ENCODE data around the gene RAB12. TPM values are rescaled to one million over a fixed set of nuclear protein-coding genes. Genes with fewer than 3 reads are reported as not detected.
"Not testable (repeated sequence)": the region's sequence is repeated elsewhere in the genome, so short reads cannot be mapped to it uniquely, and the experiment has no call there.

RAB12 gene
- total RNA-seq, 6 donors from 2014 or later = 24.1 to 88.6 (median 44.1) TPM

DNA sequence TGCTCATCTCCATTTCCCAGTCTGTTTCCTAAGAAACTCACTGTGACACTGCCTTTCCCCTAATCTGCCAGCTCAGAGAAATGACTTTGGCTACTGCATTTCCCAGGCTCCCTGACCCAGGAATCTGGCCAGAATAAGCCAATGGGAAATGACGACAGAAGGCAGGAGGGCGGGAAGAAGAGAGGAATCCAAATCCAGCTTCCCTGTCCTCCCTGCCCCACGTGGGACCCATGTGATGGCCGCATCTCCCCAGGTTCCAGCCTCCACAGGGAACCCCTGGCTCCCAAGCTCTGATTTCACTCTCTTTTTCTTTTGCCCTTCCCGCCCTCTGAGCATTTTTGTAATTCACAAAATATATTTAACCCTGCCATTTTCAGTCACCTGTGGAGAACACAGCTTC lies 37.8 kb upstream of the RAB12 start:
- no peaks in the 10 kb centered on the region for H3K36me3 ChIP-seq
- DNase-seq (no peak), ATAC-seq (ENCODE audit: low FRiP score in 2 of 2) (no peak)
- H3K27me3 ChIP-seq = no peaks in the 10 kb centered on the region
- no peak overlapping the region for H3K27ac ChIP-seq
- no peak overlapping the region for H3K4me3 ChIP-seq
- WGBS, 2 donors = 62 to 75% methylated on average over 5 of the region's 5 CpGs
- H3K4me1 ChIP-seq = no peaks in the 10 kb centered on the region
- TF ChIP-seq, protein P1, sequence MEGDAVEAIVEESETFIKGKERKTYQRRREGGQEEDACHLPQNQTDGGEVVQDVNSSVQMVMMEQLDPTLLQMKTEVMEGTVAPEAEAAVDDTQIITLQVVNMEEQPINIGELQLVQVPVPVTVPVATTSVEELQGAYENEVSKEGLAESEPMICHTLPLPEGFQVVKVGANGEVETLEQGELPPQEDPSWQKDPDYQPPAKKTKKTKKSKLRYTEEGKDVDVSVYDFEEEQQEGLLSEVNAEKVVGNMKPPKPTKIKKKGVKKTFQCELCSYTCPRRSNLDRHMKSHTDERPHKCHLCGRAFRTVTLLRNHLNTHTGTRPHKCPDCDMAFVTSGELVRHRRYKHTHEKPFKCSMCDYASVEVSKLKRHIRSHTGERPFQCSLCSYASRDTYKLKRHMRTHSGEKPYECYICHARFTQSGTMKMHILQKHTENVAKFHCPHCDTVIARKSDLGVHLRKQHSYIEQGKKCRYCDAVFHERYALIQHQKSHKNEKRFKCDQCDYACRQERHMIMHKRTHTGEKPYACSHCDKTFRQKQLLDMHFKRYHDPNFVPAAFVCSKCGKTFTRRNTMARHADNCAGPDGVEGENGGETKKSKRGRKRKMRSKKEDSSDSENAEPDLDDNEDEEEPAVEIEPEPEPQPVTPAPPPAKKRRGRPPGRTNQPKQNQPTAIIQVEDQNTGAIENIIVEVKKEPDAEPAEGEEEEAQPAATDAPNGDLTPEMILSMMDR (IDR thresholded peaks at IDR 0.05) = no peak
- no peak for TF ChIP-seq EP300 (IDR thresholded peaks at IDR 0.05)
- no peak for TF ChIP-seq POLR2A (IDR thresholded peaks at IDR 0.05)
- no peak for TF ChIP-seq POLR2AphosphoS5 (IDR thresholded peaks at IDR 0.05)
- no peaks in the 10 kb centered on the region for H3K9me3 ChIP-seq

GRCh38 chr18:8573766-8574165 lies 35.5 kb upstream of the RAB12 start:
- not testable (repeated sequence) for H3K27me3 ChIP-seq; H3K9me3 ChIP-seq; ATAC-seq (ENCODE audit: low FRiP score in 2 of 2); H3K36me3 ChIP-seq; H3K4me1 ChIP-seq; H3K4me3 ChIP-seq; DNase-seq; H3K27ac ChIP-seq
- WGBS, 2 donors = 43 to 57% methylated on average over 1 of the region's 1 CpG

- Histone ChIP-seq H3K4me3 (no peak overlapping the region), H3K4me1 (no peaks in the 10 kb centered on the region), H3K36me3 (no peaks in the 10 kb centered on the region), H3K9me3 (no peaks in the 10 kb centered on the region), H3K27me3 (no peaks in the 10 kb centered on the region), H3K27ac (no peak overlapping the region)
- DNase-seq (no peak), ATAC-seq (ENCODE audit: low FRiP score in 2 of 2) (no peak)
- WGBS, 2 donors = 55 to 66% methylated on average over 8 of the region's 8 CpGs
- no peak for TF ChIP-seq EP300 (IDR thresholded peaks at IDR 0.05)
- TF ChIP-seq, protein P1 (IDR thresholded peaks at IDR 0.05) = no peak
- TF ChIP-seq POLR2A (IDR thresholded peaks at IDR 0.05) = no peak
- no peak for TF ChIP-seq POLR2AphosphoS5 (IDR thresholded peaks at IDR 0.05)
These were observed 24.4 kb upstream of the RAB12 start for GRCh38 chr18:8584798-8585197.

DNA sequence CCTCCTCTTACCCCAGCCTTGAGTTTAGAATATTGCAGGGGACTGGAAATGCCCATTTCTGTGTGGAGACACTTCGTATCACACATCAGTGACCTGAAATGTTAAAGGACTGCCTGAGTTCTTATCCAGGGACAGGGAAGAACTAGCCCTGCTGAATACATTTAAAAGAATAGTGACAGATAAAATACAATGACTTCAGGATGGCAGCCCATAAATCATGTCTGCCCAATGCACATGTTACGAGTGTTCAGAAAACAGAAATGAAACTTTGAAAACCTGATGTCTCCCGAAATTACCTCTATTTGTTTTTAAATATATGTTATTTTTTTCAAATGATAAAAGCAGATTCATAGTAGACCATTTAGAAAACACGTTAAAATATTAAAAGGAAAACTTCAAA lies 22.3 kb upstream of the RAB12 start:
- no peak overlapping the region for H3K4me3 ChIP-seq
- 61 to 69% methylated on average over 4 of the region's 4 CpGs for WGBS, 2 donors
- DNase-seq (no peak), ATAC-seq (ENCODE audit: low FRiP score in 2 of 2) (no peak)
- H3K9me3 ChIP-seq = no peaks in the 10 kb centered on the region
- no peaks in the 10 kb centered on the region for H3K36me3 ChIP-seq
- no peaks in the 10 kb centered on the region for H3K4me1 ChIP-seq
- no peaks in the 10 kb centered on the region for H3K27me3 ChIP-seq
- TF ChIP-seq EP300 (IDR thresholded peaks at IDR 0.05) (no peak), POLR2A (IDR thresholded peaks at IDR 0.05) (no peak), POLR2AphosphoS5 (IDR thresholded peaks at IDR 0.05) (no peak)
- TF ChIP-seq, protein P1 (IDR thresholded peaks at IDR 0.05) = no peak
- H3K27ac ChIP-seq = no peak overlapping the region

DNA sequence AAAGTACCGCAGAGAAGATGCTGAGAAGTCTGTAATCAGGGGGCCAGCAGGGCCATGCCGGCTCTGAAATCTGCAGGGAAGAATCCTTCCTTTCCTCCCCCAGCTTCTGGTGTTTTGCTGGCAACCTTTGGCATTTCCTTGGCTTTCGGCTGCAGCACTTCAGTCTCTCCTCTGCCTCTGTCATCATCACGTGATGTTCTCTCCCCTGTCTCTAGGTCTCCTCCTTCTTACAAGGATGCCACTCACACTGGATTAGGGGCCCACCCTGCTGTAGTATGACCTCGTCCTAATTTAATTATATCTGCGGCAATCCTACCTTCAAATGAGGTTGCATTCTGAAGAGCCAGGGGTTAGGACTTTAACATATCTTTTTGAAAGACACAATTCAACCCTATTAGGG lies 13.8 kb upstream of the RAB12 start:
- TF ChIP-seq POLR2AphosphoS5 (IDR thresholded peaks at IDR 0.05) = no peak
- no peak for TF ChIP-seq EP300 (IDR thresholded peaks at IDR 0.05)
- TF ChIP-seq, protein P1 (IDR thresholded peaks at IDR 0.05) = no peak
- TF ChIP-seq POLR2A (IDR thresholded peaks at IDR 0.05) = no peak
- no peak overlapping the region for H3K4me3 ChIP-seq
- H3K4me1 ChIP-seq = no peaks in the 10 kb centered on the region
- ATAC-seq (ENCODE audit: low FRiP score in 2 of 2) (no peak), DNase-seq (no peak)
- no peaks in the 10 kb centered on the region for H3K27me3 ChIP-seq
- no peaks in the 10 kb centered on the region for H3K36me3 ChIP-seq
- no peak overlapping the region for H3K27ac ChIP-seq
- WGBS, 2 donors = 90% methylated on average over 6 of the region's 6 CpGs
- no peaks in the 10 kb centered on the region for H3K9me3 ChIP-seq

Measured in upper lobe of left lung (tissue), 6 donors.